ENCODE measurements around the gene HLA-DRB1. TPM values are rescaled to one million over a fixed set of nuclear protein-coding genes. Genes with fewer than 3 reads are reported as not detected.

The HLA-DRB1 gene
- total RNA-seq, 2 donors from 2014 or later, result 14.7 to 22.1 TPM

DNA sequence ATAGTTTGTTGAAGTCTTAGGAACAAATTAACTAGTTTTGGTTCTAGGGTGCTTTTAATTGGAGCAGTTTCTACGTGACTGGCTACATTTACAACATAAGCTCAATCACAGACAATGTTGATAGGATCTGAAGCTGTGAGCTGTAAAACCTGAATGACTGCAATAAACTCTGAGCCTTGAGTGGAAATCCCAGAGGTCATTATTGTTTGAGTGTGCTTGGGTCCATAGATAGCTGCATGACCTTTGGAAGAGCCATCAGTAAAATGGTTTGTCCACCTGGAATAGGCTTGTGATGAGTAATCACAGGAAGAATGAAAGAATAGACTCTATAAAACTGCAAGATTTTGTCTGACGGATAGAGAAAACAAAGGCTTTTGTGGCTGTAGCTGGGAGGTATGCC lies 26.7 kb downstream of the HLA-DRB1 start:
- Histone ChIP-seq H3K4me3 (no peak overlapping the region), H3K27me3 (replicated peaks; ENCODE audit: insufficient read depth) (no peaks in the 10 kb centered on the region), H3K36me3 (no peaks in the 10 kb centered on the region), H3K4me1 (replicated peaks) (no peaks in the 10 kb centered on the region), H3K9me3 (no peaks in the 10 kb centered on the region), H3K27ac (no peak overlapping the region)
- TF ChIP-seq POLR2A (IDR thresholded peaks at IDR 0.05) (no peak), POLR2AphosphoS5 (IDR thresholded peaks at IDR 0.05) (no peak), CTCF (IDR thresholded peaks at IDR 0.05) (no peak)
- WGBS, result no CpG with 5 or more reads among the region's 2 CpGs
- no peak for DNase-seq (ENCODE audit: low spot score)
- intact Hi-C loops (cut with DNase I), result no loop called here

DNA sequence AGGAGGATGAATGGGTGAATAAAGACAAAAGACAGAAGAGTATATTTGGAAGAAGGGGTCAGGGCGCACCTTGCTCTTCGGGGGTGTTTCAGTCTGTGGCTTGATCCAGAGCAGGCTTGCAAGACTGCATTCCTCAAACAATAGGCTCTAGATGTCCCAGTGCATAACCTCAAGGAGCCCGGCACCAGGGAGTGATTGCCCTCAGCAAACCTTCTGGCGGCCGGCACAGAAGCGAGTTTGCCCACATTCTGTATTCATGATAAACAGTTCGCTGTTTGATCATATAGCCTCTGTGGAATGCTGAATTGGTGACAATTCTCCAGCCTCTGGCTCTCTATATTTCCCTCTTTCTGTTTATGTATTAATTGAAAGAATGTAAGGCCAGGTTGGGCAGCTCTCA lies 29.9 kb downstream of the HLA-DRB1 start:
- DNase-seq (ENCODE audit: low spot score), result no peak
- H3K9me3 ChIP-seq, result no peaks in the 10 kb centered on the region
- no peaks in the 10 kb centered on the region for H3K4me1 ChIP-seq (replicated peaks)
- no peaks in the 10 kb centered on the region for H3K36me3 ChIP-seq
- H3K4me3 ChIP-seq, result no peak overlapping the region
- intact Hi-C loops (cut with DNase I), result no loop called here
- TF ChIP-seq CTCF (IDR thresholded peaks at IDR 0.05) (no peak), POLR2A (IDR thresholded peaks at IDR 0.05) (no peak), POLR2AphosphoS5 (IDR thresholded peaks at IDR 0.05) (no peak)
- WGBS, result no CpG with 5 or more reads among the region's 7 CpGs
- H3K27me3 ChIP-seq (replicated peaks; ENCODE audit: insufficient read depth), result no peaks in the 10 kb centered on the region
- H3K27ac ChIP-seq, result no peak overlapping the region

GRCh38 chr6:32558426-32559057 lies 31.1 kb downstream of the HLA-DRB1 start:
- Histone ChIP-seq H3K36me3 (no peaks in the 10 kb centered on the region), H3K27me3 (replicated peaks; ENCODE audit: insufficient read depth) (no peaks in the 10 kb centered on the region), H3K4me1 (replicated peaks) (no peaks in the 10 kb centered on the region), H3K27ac (no peak overlapping the region), H3K9me3 (no peaks in the 10 kb centered on the region), H3K4me3 (no peak overlapping the region)
- TF ChIP-seq POLR2A (IDR thresholded peaks at IDR 0.05), result no peak
- TF ChIP-seq POLR2AphosphoS5 (IDR thresholded peaks at IDR 0.05), result no peak
- no peak for TF ChIP-seq CTCF (IDR thresholded peaks at IDR 0.05)
- 18% methylated on average over 10 of the region's 13 CpGs for WGBS
- DNase-seq (ENCODE audit: low spot score), result no peak
- intact Hi-C loops (cut with DNase I), result no loop called here

GRCh38 chr6:32554116-32554965 lies 35.3 kb downstream of the HLA-DRB1 start:
- DNase-seq (ENCODE audit: low spot score), result no peak
- TF ChIP-seq CTCF (IDR thresholded peaks at IDR 0.05), result no peak
- TF ChIP-seq POLR2A (IDR thresholded peaks at IDR 0.05), result no peak
- TF ChIP-seq POLR2AphosphoS5 (IDR thresholded peaks at IDR 0.05), result no peak
- Histone ChIP-seq H3K4me1 (replicated peaks) (no peaks in the 10 kb centered on the region), H3K4me3 (no peak overlapping the region), H3K27me3 (replicated peaks; ENCODE audit: insufficient read depth) (no peaks in the 10 kb centered on the region), H3K9me3 (no peaks in the 10 kb centered on the region), H3K36me3 (no peaks in the 10 kb centered on the region), H3K27ac (no peak overlapping the region)
- intact Hi-C loops (cut with DNase I), result no loop called here
- 39% methylated on average over 8 of the region's 9 CpGs for WGBS
